GM21529 (cell line): ENCODE measurements around the gene GRID1.

Experiments
- ATAC-seq: cut with Tn5 transposase; IDR thresholded peaks from one replicate; pipeline ENCODE4 v1.9.1; 2021; ENCODE audit not compliant: unreplicated experiment

Gene GRID1

GRCh38 chr10:86197166-86197790, 169.3 kb downstream of the GRID1 start:
- ATAC-seq = no peak

GRCh38 chr10:86195521-86196157, 171.0 kb downstream of the GRID1 start:
- ATAC-seq = no peak

- no peak for ATAC-seq
These were observed 171.9 kb downstream of the GRID1 start for GRCh38 chr10:86194684-86195083.

- no peak for ATAC-seq
These were observed 172.8 kb downstream of the GRID1 start for GRCh38 chr10:86193841-86194240.

GRCh38 chr10:86192691-86193090, 173.9 kb downstream of the GRID1 start:
- ATAC-seq = no peak

GRCh38 chr10:86192147-86192546, 174.4 kb downstream of the GRID1 start:
- ATAC-seq = no peak

- no peak for ATAC-seq
These were observed 174.9 kb downstream of the GRID1 start for GRCh38 chr10:86191686-86192085.

- ATAC-seq = no peak
These were observed 175.4 kb downstream of the GRID1 start for GRCh38 chr10:86191166-86191565.

- no peak for ATAC-seq
These were observed 176.3 kb downstream of the GRID1 start for GRCh38 chr10:86190291-86190690.

GRCh38 chr10:86189891-86190290, 176.7 kb downstream of the GRID1 start:
- no peak for ATAC-seq

GRCh38 chr10:86188796-86189558, 177.6 kb downstream of the GRID1 start:
- ATAC-seq = no peak

- ATAC-seq = no peak
These were observed 178.3 kb downstream of the GRID1 start for GRCh38 chr10:86188326-86188725.

GRCh38 chr10:86187499-86188239, 178.9 kb downstream of the GRID1 start:
- ATAC-seq = no peak

- ATAC-seq = no peak
These were observed 180.0 kb downstream of the GRID1 start for GRCh38 chr10:86186633-86187032.

- no peak for ATAC-seq
These were observed 184.0 kb downstream of the GRID1 start for GRCh38 chr10:86182595-86182994.

GRCh38 chr10:86182150-86182549, 184.4 kb downstream of the GRID1 start:
- no peak for ATAC-seq

GRCh38 chr10:86180861-86181260, 185.7 kb downstream of the GRID1 start:
- no peak for ATAC-seq

- ATAC-seq = no peak
These were observed 186.6 kb downstream of the GRID1 start for GRCh38 chr10:86179961-86180360.

- ATAC-seq = no peak
These were observed 187.5 kb downstream of the GRID1 start for GRCh38 chr10:86179153-86179524.

- no peak for ATAC-seq
These were observed 188.0 kb downstream of the GRID1 start for GRCh38 chr10:86178401-86179152.
